CD4-positive, alpha-beta T cell treated with Interleukin-21 for 1 hour (primary cell): ENCODE data around the gene ACOT12.
"Not testable (repeated sequence)": the region's sequence is repeated elsewhere in the genome, so short reads cannot be mapped to it uniquely, and the experiment has no call there.

Source experiments
- DNase-seq: peaks from one replicate; pipeline ENCODE4 v3.0.0-alpha.2; 2020

The ACOT12 gene

GRCh38 chr5:81398741-81399140, 4.8 kb upstream of the ACOT12 start:
- DNase-seq: no peak

DNA sequence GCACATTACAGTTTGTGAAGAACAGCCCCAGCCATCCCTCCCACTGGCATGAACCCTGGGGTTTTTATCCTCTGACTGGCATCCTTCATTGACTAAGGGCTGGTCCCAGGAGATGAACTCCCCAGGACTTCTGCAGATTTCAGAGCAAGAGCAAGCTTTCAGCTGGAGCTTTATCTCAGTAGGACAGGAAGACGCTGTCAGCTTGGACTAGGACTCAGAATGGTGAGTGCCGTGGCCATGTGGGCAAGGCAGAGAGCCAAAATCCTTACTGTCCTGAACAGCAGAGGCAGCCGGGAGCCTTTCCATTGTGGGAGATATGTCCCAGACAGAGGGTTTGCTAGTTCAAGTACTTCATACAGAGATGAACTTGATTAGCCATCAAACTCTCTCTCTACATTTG, 3.2 kb upstream of the ACOT12 start:
- no peak for DNase-seq

- no peak for DNase-seq
Observed at GRCh38 chr5:81395262-81395661, 1.3 kb upstream of the ACOT12 start.

DNA sequence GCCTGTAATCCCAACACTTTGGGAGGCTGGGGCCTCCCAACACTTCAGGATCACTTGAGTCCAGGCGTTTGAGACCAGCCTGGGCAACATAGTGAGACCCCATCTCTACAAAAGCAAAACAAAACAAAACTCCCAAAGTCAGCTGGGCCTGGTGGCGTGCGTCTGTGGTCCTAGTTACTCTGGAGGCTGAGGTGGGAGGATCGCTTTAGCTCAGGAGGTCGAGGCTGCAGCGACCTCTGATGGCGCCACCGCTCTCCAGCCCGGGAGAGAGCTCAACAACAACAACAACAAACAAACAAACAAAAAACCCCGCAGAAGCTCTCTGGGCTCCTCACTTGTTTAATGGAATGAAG, 528 bp downstream of the ACOT12 start:
- no peak for DNase-seq

DNA sequence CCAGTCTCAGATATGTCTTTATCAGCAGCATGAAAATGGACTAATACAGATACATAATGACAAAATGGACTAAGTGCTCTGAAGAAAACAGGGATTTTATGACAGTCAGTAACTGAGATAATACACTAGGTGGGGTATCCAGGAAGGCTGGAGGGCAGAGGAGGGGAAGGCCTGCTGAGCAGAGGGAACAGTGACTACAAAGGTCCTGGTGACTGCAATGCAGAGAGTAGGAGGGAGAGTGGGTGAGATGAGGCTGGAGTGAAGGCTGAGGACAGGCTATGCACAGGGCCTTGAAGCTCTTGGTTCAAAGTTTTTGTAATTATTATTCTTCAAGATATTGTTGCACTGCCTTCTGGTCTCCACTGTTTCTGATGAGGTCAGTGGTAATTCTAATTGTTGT, 4.9 kb downstream of the ACOT12 start:
- DNase-seq: no peak

DNA sequence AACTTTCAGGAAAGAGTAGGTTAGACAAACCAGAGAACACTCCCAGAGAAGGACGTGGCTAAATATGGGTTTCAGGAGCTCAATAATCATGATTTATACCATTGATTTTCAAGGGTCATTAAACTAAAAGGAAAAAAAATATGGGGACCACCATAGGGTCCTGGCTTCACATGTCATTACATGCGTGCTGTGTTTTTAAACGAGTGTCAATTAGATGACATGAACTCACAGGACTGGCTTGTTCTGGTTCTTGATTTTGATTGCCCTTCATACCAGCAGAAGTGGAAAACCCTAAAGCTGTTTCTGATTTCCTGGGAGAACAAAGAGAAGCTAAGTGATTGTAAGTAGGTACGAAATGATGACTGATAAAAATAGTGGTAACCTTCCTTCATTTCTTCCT, 5.8 kb downstream of the ACOT12 start:
- DNase-seq: no peak

- no peak for DNase-seq
Observed at GRCh38 chr5:81383867-81384266, 10.1 kb downstream of the ACOT12 start.

GRCh38 chr5:81371354-81371876, 22.5 kb downstream of the ACOT12 start:
- DNase-seq: no peak

GRCh38 chr5:81370912-81371311, 23.0 kb downstream of the ACOT12 start:
- no peak for DNase-seq

- DNase-seq: no peak
Observed at GRCh38 chr5:81365541-81365940, 28.4 kb downstream of the ACOT12 start.

DNA sequence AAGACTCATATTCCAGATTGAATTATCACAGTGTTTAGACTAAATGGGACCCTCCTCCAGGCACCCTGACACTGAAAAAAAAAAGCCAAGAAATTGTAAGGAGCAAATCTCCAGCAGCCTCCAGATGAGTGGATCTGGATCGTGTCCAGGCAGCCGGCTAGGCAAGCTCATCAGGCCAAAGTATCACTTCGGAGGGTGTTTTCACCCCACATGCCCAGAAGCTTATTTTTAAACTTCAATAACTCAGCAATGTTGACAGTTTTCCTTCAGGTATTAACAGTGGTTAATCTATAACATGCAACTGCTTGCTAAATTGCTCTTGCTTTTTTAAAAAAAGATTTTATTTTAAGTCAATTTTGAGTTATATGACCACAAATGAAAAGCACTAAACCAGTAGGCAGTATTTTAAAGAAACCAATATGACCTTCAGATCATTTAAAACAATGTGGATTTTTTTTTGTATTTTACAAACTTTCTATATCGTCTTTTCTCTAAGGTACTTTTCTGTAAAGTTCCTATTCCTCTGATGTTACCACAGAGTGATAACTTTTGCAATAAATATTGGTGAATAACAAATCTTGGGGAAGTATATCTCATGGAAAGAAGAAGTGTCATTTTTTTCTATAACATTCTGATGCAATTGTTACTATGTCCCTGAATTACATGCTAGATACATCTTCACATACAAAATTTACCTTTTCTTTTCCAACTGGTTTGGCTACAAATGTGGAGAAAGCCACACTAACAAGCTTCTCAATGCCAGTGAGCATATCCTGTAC, 30.7 kb downstream of the ACOT12 start:
- no peak for DNase-seq

- no peak for DNase-seq
Observed at GRCh38 chr5:81361600-81361999, 32.3 kb downstream of the ACOT12 start.

- DNase-seq: no peak
Observed at GRCh38 chr5:81360640-81361039, 33.3 kb downstream of the ACOT12 start.

- no peak for DNase-seq
Observed at GRCh38 chr5:81359881-81360280, 34.1 kb downstream of the ACOT12 start.

- DNase-seq: no peak
Observed at GRCh38 chr5:81359108-81359507, 34.8 kb downstream of the ACOT12 start.

GRCh38 chr5:81355291-81356251, 38.4 kb downstream of the ACOT12 start:
- no peak for DNase-seq

DNA sequence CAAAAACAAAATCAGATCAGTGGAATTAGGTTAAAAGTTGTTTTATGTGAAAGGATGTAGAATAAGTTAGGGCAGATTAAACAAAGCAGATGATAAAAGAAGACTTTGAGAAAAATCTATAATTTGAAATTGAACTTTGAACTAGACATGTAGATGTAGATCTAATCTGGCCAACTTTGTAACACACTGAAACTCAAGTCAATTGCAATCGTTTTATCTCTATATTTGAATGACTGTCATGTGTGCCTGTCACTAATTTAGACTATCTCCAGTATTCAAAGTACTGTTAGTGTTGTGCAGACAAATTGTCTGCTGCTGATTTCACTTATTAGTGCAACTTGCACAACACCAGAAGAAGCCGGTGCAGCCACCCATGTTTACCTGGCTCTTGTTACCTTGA, 39.8 kb downstream of the ACOT12 start:
- no peak for DNase-seq

DNA sequence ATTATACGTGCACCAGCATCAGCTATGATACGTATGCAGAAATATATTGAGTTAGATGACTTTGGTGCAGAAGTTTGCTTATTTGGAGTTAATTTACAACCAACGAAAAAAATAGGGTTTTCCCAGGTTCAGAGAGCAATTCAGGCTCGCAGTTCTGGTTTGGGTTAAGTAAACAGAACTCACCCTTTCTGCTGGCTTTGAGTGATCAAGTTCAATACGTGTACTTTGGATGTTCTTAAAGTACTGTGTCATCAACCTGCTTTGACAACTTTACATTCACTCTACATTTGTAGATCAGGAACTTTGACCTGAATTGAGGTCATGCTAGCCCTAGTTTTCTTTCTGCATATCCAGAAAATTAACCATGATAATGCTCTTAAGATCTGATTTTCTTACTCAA, 40.7 kb downstream of the ACOT12 start:
- DNase-seq: no peak

- no peak for DNase-seq
Observed at GRCh38 chr5:81350507-81350906, 43.4 kb downstream of the ACOT12 start.

DNA sequence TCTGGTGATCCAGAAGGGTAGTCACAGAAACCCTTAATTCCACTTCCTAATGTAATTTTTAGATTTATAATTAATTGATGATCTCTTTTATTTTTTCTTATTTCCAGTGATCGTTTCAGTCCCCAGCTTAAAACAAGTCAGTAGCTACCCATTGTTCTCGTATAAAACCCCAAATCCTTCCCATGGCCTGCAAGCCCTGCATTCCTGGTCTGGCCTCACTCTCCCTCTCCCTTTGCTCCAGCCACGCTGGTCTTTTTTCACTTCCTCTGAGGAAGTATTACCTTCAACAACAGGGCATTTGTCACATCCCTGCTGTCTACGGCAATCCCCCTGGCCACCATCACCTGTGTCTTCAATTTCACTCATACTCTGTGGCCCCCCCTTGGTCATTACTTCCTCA, 44.8 kb downstream of the ACOT12 start:
- no peak for DNase-seq

DNA sequence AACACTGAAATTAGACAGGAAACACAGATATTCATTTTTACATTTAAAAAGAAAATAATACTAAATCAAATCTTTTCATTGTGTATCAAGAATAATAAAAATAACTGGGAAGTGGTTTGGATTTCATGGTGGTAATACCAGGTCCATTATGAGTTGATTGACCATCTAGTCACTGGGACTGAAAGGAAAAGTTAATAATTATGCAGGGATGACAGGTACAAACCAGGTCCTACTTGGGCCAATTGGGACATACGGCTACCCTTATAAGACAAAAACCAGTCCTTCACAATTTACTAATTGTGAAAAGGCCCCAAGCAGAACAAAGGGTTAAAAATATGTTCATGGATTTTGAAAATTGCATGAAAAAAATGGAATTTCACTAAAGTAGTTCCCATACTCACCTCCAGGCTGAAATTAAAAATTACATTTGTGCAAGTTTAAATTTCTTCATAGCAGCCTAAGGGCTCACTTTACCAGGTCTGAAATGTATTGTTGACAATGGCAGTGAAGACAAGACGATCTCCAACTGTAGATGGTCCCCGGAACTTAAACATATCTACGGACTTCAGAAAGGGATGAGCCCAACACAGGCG, 48.4 kb downstream of the ACOT12 start:
- DNase-seq: no peak

- DNase-seq: no peak
Observed at GRCh38 chr5:81344736-81345135, 49.2 kb downstream of the ACOT12 start.

- DNase-seq: not testable (repeated sequence)
Observed at GRCh38 chr5:81338213-81338612, 55.7 kb downstream of the ACOT12 start.

DNA sequence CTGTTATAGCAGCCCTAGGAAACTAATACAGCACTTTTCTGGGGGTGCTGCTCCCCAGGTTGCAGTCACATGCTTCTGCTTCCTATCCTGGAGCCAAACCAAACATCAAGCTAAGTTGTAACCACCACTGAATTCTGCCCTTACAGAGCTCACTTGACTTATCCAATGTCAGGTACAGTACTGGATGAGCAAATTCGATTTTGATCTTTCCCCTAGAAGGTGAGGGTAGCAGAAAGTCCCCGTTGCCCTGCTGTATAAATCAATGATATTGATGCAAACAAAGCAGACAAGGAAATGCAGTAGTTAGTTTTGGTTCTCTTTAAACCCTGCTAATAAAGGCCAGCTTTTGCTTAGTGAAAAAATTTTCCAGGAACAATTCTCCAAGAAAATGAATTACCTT, 56.1 kb downstream of the ACOT12 start:
- DNase-seq: no peak
